MM.1S (cell line): Measurements from ENCODE around the gene C11orf91.

ENCODE experiments used
- EZH2 ChIP-seq: fragments of 300-600 bp; sonication (generic); optimal IDR thresholded peaks from 2 replicates; pipeline ENCODE3; 2017; ENCODE audit warnings: low read depth, mild to moderate bottlenecking, antibody characterized with exemption, low read length, mixed read lengths
- TF ChIP-seq, protein P1 (sequence below): fragments of 300-600 bp; sonication (generic); IDR thresholded peaks from 2 replicates; pipeline ENCODE4 v1.5.1; 2016; ENCODE audit warnings: antibody characterized with exemption, low read length, mixed read lengths

DNA sequence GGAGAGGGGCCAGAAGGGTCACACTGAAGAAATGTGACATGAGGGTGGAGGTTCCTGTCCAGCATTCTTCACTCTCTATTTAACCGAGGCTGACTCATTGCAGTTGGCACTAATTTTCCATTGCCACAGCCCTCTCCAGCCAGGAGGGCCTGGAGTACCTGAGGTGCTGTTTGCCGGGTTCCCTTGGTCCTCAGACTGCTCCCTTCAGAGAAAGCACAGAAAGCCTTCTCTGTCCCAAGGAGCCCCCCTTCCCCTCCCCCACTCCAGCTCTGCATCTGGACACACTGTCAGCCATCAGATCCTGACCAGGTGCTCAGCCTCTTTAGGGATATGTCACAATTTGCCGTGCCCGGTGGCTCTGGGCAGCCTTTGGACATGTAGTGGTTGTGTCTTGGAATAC lies 3.2 kb upstream of the C11orf91 start:
- TF ChIP-seq, protein P1, sequence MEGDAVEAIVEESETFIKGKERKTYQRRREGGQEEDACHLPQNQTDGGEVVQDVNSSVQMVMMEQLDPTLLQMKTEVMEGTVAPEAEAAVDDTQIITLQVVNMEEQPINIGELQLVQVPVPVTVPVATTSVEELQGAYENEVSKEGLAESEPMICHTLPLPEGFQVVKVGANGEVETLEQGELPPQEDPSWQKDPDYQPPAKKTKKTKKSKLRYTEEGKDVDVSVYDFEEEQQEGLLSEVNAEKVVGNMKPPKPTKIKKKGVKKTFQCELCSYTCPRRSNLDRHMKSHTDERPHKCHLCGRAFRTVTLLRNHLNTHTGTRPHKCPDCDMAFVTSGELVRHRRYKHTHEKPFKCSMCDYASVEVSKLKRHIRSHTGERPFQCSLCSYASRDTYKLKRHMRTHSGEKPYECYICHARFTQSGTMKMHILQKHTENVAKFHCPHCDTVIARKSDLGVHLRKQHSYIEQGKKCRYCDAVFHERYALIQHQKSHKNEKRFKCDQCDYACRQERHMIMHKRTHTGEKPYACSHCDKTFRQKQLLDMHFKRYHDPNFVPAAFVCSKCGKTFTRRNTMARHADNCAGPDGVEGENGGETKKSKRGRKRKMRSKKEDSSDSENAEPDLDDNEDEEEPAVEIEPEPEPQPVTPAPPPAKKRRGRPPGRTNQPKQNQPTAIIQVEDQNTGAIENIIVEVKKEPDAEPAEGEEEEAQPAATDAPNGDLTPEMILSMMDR: no peak
- TF ChIP-seq EZH2: no peak
